Measurements from ENCODE around the gene LMAN1. TPM values are rescaled to one million over a fixed set of nuclear protein-coding genes. Genes with fewer than 3 reads are reported as not detected.

LMAN1 gene
- total RNA-seq, 1 experiment from 2014 or later, result 73.7 TPM

DNA sequence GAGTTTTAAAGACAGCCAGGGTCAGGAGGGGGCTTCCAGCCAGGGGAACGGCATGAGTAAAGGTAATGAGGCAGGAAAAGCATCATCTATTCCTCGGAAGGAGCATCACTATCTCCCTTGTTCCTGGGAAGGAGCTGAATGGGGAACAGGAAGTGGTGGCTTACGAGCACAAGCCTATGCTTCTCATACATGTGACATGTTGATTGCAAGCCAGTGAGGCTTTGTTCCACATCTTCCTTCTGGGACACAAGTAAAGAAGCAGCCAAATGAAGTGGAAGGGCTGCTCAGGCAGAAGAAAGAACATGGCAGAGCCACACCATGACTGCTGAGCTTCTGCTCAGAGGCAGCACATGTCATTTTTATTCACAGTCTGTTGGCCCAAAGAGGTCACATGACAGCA lies 15.1 kb upstream of the LMAN1 start:
- H3K9me3 ChIP-seq (ENCODE audit: control insufficient read depth in 1 of 2, insufficient read depth in 1 of 2, low read depth in 1 of 2, low read length in 2 of 2), result no peaks in the 10 kb centered on the region
- DNase-seq (ENCODE audit: low read depth, low spot score), result no peak
- CTCF ChIA-PET, result no interaction called here
- POLR2A ChIA-PET, result no interaction called here
- RAD21 ChIA-PET (ENCODE audit: low non-redundant PET in 1 of 2, low total read pairs in 2 of 2, uncharacterized antibody in 2 of 2, unreplicated experiment in 2 of 2), result no interaction called here
- no peaks in the 10 kb centered on the region for H3K36me3 ChIP-seq (ENCODE audit: control insufficient read depth in 1 of 2, insufficient read depth in 2 of 2, low read length in 2 of 2)
- H3K27ac ChIP-seq (ENCODE audit: low read depth, low read length), result no peak overlapping the region
- no peak for ATAC-seq
- no peak overlapping the region for H3K4me2 ChIP-seq (ENCODE audit: low read length)
- 0 out of 2 replicates have a peak, but pooled peaks cover 16% of the 10 kb centered on the region for H3K27me3 ChIP-seq (ENCODE audit: insufficient read depth, low read length)
- H3K4me1 ChIP-seq (ENCODE audit: control insufficient read depth in 1 of 2, insufficient read depth in 2 of 2, low read length in 2 of 2), result no peaks in the 10 kb centered on the region
- H2AFZ ChIP-seq (ENCODE audit: low read depth, low read length, poor library complexity, severe bottlenecking), result no peak overlapping the region
- H3K9me2 ChIP-seq (ENCODE audit: insufficient read depth), result no peaks in the 10 kb centered on the region
- H3K9ac ChIP-seq (ENCODE audit: low read length), result no peak overlapping the region
- no peaks in the 10 kb centered on the region for H3K79me2 ChIP-seq (ENCODE audit: insufficient read depth, low read length)
- no peaks in the 10 kb centered on the region for H4K20me1 ChIP-seq (ENCODE audit: insufficient read depth)
- no TSS peak for BruUV-seq (replicated peaks)
- intact Hi-C loops (cut with micrococcal nuclease), result no loop called here
- no peak overlapping the region for H3K4me3 ChIP-seq (replicated peaks in 1 of 2; ENCODE audit: low read depth in 1 of 2, low read length in 2 of 2)
- TF ChIP-seq YY1 (IDR thresholded peaks at IDR 0.05; ENCODE audit: extremely low read depth, insufficient replicate concordance, low read depth, low read length) (no peak), FOSL1 (IDR thresholded peaks at IDR 0.05; ENCODE audit: low read depth) (no peak), CBX3 (IDR thresholded peaks at IDR 0.05; ENCODE audit: low read depth) (no peak), SIN3A (IDR thresholded peaks at IDR 0.05; ENCODE audit: low read depth) (no peak), CTCF (IDR thresholded peaks at IDR 0.05 in 2 of 3, conservative IDR thresholded peaks at IDR 0.05 in 1 of 3; ENCODE audit: borderline replicate concordance in 1 of 3, insufficient read depth in 1 of 3, low read depth in 2 of 3, low read length in 2 of 3) (no peak), EZH2phosphoT487 (IDR thresholded peaks at IDR 0.05; ENCODE audit: borderline replicate concordance) (no peak), ZBTB33 (IDR thresholded peaks at IDR 0.05; ENCODE audit: extremely low read depth, insufficient replicate concordance, low read length) (no peak), ELF1 (IDR thresholded peaks at IDR 0.05; ENCODE audit: borderline replicate concordance, low read depth) (no peak), TCF7L2 (IDR thresholded peaks at IDR 0.05; ENCODE audit: borderline replicate concordance, extremely low read depth, insufficient read depth, insufficient read length) (no peak), EGR1 (IDR thresholded peaks at IDR 0.05; ENCODE audit: low read depth) (no peak)
- TF ChIP-seq, protein P1, sequence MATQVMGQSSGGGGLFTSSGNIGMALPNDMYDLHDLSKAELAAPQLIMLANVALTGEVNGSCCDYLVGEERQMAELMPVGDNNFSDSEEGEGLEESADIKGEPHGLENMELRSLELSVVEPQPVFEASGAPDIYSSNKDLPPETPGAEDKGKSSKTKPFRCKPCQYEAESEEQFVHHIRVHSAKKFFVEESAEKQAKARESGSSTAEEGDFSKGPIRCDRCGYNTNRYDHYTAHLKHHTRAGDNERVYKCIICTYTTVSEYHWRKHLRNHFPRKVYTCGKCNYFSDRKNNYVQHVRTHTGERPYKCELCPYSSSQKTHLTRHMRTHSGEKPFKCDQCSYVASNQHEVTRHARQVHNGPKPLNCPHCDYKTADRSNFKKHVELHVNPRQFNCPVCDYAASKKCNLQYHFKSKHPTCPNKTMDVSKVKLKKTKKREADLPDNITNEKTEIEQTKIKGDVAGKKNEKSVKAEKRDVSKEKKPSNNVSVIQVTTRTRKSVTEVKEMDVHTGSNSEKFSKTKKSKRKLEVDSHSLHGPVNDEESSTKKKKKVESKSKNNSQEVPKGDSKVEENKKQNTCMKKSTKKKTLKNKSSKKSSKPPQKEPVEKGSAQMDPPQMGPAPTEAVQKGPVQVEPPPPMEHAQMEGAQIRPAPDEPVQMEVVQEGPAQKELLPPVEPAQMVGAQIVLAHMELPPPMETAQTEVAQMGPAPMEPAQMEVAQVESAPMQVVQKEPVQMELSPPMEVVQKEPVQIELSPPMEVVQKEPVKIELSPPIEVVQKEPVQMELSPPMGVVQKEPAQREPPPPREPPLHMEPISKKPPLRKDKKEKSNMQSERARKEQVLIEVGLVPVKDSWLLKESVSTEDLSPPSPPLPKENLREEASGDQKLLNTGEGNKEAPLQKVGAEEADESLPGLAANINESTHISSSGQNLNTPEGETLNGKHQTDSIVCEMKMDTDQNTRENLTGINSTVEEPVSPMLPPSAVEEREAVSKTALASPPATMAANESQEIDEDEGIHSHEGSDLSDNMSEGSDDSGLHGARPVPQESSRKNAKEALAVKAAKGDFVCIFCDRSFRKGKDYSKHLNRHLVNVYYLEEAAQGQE (IDR thresholded peaks at IDR 0.05; ENCODE audit: low read depth), result no peak

Data from HCT116 (cell line).